HG02759 (cell line): ENCODE measurements around the gene DNAJC12.
"Not testable (repeated sequence)": the region's sequence is repeated elsewhere in the genome, so short reads cannot be mapped to it uniquely, and the experiment has no call there.

Source experiments
- ATAC-seq: cut with Tn5 transposase; IDR thresholded peaks from one replicate; pipeline ENCODE4 v1.9.1; 2021; ENCODE audit warnings: mild to moderate bottlenecking, moderate library complexity; ENCODE audit not compliant: unreplicated experiment

DNAJC12 gene

DNA sequence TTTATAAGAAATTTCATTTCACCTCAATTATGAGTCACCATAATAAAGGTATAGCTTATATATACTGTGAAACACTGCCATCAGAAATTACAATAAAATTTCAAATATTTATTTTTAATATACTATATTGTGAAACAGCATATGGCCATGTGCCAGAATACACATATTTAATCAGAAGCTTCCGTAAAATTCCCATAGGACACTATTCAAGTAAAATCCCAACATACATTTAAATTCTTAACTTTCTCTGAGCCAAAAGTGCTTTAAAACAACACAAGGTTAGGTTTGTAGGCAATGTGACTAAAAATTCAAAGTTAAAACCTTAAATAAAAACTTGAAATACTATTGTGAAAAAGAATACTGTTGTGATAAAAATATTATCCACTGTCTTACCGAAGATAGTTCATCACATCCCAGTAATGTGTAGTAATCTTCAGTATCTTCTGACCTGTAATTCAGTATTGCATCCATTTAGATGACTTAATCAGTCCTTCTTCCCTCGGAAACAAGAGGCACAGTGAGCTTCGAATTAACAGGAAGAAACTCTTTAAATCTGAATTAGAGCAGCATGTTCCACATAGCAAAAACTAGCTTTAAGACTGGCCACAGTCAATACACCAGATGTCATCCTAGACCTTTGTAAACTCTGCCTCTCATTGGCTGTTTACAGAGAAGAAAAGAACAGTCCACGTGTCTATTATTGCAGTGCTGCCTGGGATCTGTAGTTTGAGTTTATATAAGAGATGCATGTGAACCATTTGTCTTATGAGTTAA lies at the start of gene DNAJC12:
Gene DNAJC12 (minus strand): TSS at position 648 of the 774 bp plus-strand sequence. CDS start 177 bp downstream, at position 471.
- peak; percentile 59 for ATAC-seq

DNA sequence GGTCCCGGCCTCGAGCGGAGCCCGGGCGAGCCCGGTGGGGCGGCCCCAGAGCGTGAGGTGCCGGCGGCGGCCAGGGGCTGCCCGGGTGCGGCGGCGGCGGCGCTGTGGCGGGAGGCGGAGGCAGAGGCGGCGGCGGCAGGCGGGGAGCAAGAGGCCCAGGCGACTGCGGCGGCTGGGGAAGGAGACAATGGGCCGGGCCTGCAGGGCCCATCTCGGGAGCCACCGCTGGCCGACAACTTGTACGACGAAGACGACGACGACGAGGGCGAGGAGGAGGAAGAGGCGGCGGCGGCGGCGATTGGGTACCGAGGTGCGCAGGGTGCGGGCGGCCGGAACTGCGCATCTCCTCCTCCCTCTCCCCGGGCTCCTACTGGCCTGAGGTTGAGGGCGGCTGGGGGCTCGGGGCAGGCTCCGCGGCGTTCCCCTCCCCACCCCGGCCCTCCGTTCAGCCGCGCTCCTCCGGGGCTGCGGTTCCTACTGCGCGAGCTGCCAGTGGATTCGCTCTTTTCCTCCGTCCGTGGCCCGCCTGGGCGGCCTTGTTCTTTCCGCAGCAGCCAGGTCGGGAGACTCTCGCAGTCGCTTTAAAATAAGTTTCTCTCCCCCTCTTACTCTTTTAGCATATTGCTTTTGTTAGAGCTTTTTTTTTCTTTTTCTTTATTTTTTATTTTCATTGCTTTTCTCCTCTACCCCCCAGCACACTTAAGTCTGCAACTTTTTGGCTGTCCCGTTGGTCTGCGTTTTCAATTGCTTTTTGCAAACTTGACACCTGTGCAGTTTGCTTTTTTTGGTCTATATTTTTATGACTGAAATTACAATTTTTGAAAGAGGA lies 47.1 kb upstream of the DNAJC12 start:
- peak; percentile 63 for ATAC-seq

DNA sequence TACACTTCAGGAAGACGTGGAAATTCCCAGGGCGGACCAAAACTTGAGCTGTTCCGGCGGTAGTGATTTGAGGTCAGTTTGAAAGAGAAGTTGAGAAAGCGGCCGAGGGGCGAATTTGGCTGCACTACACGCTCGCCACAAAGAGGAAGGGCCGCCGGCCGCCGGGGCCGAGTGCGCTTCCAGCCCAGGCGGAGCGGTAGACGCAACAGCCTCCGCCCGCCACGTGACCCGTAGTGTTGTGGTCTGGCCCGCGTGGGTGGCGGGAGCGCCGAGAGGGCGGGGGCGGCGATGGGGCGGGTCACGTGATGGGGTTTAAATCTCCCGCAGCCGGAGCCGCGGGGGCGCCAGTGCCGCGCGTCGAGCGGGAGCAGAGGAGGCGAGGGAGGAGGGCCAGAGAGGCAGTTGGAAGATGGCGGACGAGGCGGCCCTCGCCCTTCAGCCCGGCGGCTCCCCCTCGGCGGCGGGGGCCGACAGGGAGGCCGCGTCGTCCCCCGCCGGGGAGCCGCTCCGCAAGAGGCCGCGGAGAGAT lies 46.4 kb upstream of the DNAJC12 start, which contains the start of gene SIRT1:
Gene SIRT1 (plus strand): TSS at position 344 of the 529 bp plus-strand sequence. CDS start 66 bp downstream, at position 410.
- ATAC-seq: peak; percentile 86

DNA sequence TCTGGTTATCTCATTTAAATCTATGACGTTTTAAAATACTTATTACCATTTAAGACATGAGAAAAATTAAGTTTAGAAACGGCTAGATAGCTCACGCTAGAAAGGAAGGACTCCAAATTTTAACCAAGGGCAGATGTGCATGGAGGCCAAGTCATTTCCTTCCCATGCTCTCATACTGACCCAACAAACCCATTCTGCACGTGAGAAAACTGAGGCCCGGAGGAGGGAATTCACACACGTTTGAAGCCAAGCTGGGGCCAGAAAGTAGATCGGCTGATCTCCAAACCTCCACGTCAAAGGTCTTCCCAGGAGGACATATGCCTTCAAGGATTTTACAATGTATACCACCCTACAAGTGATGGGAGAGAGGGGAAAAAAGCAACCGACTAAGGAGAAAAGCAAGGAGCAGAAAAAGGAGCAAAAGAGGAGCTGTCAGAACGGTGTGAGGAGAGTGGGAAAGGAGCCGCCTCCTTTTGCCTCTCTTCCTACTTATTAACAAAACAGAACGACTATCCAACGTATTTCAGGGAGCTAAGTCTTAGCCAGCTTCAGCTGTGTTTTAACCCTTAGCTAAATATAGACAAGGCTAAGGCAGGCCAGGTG lies 45.8 kb upstream of the DNAJC12 start:
- no peak for ATAC-seq

DNA sequence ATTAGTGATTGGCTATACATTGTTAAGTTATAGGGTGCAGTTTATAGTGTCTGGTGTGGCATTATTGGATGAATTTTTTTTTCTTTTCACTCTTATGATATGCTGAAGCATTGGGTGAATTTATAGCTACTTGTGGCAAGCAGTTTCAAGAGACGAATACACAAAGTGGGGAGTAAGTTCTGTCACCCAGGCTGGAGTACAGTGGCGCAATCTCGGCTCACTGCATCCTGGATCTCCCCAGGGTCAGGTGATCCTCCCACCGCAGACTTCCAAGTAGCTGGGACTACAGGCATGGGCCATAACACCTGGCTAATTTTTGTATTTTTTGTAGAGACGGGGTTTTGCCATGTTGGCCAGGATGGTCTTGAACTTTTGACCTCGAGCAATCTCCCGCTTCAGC lies 40.1 kb upstream of the DNAJC12 start:
- no peak for ATAC-seq

DNA sequence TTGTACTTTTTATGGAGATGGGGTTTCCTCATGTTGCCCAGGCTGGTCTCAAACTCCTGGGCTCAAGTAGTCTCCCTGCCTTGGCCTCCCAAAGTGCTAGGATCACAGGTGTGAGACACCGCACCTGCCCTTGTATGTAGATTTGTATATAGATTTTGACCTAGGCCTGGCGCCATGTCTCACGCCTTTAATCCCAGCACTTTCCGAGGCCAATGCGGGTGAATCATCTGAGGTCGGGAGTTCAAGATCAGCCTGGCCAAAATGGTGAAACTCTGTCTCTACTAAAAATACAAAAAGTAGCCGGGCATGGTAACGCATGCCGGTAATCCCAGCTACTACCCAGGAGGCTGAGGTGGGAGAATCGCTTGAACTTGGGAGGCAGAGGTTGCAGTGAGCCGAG lies 39.4 kb upstream of the DNAJC12 start:
- ATAC-seq: not testable (repeated sequence)

DNA sequence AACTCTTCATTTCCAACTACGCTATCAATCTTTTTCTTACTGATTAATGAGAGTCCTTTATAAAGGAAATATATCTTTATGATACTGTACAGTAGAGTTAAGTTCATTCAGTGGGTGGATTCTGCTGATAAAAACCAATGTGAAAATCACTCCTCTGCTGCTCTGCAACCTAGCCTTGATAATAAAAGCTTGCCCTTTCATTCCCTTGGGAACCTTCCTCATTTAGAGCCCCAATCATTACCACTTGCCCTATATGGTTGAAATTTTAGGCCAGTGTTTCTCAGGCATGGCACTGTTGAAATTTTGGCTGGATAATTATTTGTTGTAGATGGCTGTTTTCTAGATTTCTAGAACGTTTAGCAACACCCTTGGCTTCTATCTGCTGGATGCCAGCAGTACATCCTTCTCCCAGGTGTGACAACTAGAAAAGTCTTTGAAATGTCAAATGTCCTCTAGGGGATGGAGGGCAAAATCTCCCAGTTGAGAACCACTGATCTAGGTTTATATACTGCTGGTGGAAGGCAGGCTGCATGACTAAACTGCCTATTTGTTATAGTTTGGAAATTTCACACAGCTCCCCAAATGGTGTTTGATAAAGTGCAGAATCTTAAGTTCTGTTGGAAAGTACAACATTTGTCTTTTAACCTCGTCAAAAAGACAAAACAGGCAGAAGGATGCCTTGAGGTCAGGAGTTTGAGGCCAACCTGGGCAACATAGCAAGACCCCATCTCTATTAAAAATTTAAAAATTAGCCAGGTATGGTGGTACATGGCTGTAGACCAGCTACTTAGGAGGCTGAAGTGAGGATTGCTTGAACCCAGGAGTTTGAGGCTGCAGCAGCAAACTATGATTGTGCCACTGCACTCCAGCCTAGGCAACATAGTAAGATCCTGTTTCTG lies 37.6 kb upstream of the DNAJC12 start:
- no peak for ATAC-seq

DNA sequence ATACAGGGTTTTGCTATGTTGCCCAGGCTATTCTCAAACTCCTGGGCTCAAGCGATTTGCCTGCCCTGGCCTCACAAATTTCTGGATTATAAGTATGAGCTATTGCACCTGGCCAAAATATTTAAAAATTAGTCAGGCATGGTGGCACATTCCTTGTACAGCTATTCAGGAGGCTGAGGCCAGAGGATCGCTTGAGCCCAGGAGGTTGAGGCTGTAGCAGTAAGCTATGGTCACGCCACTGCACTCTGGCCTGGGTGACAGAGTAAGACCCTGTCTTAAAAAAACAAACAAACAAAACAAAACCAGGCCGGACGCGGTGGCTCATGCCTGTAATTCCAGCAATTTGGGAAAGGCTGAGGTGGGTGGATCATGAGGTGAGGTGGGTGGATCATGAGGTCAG lies 32.0 kb upstream of the DNAJC12 start:
- ATAC-seq: no peak

DNA sequence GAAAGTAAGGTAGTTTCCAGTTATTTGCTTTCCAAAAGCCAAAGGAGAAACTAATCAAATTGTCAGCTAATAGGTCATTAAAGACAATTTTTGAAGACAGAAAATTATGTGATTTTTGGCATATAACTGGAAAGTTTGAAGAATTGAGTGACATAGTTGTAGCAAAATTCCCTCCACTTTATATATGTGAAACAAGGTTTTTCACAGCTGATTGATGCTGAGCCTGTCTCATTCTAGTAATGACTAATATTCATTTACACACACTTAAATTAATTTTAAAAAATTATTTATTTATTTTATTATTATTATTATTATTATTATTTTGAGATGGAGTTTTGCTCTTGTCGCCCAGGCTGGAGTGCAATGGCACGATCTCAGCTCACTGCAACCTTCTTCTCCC lies 30.1 kb upstream of the DNAJC12 start:
- ATAC-seq: no peak

DNA sequence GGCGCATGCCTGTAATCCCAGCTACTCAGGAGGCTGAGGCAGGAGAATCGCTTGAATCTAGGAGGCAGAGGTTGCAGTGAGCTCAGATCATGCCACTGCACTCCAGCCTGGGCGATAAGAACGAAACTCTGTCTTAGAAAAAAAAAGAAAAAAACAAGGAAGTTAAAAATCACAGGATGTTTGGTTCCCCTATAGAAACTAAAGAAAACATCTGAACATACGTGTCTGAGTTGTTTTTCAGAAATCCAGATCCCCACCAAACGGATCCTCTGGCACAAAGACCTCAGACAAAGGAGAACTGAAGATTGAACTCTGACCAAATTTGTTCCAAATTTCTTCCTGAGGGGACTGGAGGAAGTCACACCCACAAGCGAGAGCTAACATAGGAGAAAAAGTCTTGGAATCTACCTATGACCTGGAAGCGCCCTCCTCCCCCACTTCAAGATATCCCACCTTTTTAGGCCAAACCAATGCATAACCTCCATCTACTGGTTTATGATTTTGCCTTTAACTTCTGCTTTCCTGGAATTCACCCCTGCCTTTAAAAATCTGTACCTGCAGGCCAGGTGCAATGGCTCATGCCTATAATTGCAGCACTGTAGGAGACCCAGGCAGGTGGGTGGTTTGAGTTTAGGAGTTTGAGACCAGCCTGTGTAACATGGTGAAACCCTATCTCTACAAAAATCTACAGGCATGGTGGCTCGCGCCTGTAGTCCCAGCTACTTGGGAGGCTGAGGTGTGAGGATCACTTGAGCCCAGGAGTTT lies 26.8 kb upstream of the DNAJC12 start:
- no peak for ATAC-seq

DNA sequence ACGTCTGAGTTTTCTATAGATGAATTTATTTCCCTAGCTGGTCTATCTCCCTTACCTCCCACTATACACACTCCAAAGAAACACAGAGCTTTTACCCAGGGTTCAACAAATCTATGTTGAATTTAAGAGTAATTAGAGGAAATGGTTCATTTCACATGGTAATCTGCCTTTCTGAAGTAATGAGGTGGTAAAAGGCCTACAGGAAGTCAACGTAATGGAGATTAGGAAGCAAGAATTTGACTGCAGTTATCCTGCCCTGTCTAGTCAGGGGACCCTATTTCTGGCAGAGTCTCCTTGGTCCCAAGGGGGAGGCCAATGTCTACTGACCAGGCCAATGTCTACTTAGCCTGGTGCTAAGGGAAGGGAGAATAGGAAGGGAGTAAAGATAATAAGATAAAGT lies 25.1 kb upstream of the DNAJC12 start:
- no peak for ATAC-seq

DNA sequence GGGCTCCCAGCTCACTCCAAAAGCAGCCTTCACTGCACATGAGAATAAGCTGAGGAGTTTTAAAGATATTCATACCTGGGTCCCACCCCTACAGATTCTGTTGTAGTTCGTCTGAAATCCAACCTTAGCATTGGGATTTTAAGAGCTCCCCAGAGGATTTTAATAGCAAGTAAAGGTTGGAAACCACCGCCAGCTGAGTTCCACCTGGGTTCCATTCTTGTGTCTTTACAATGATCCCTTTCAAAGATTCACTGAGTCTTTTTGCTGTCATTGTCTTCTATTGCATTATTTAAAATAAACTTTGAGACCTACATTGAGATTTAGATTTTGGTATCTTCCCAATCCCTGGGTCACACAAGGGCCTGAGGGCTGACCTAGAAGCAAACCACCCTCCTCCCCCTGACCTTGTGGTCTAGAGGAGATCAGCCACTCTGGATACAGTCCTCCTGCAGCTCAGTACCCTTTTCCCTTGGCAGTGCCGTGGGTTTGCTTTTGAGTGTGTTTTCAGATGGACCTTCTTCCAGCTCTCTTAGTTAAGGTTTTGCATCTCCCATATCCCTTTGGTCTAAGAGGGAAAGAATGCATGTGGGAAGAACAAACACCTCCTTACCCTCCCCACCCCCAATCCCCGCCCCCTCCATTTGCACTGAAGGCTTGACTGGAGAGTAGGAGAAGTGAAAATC lies 23.9 kb upstream of the DNAJC12 start:
- ATAC-seq: no peak

DNA sequence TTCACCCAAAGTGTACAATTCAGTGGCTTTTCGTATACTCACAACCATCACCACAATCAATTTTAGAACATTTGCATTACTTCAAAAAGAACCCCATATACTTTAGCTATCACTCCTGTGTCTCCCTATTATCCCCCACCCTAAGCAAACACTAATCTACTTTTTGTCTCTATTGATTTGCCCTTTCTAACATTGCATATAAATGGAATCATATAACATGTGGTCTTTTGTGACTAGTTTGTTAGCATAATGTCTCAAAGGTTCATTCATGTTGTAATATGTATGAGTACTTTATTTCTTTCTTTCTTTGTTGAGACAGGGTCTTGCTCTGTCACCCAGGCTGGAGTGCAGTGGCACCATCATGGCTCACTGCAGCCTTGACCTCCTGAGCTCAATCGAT lies 21.0 kb upstream of the DNAJC12 start:
- ATAC-seq: no peak

DNA sequence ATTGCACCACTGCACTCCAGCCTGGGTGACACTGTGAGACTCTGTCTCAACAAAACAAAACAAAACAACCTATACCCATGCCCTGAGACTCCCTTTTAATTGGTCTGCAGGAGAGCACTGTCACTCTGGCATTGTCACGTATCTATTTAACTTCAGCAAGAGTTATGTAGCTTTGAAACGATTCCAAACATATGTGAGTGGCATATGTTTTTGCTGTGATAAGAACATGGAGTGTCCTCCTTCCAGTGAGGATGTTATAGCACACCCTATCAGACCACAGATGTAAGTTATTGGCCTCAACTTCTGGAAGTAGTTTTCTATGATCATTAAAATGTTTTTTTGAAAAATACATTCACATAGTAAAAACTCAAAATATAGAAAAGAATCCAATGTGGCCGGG lies 15.5 kb upstream of the DNAJC12 start:
- ATAC-seq: no peak

DNA sequence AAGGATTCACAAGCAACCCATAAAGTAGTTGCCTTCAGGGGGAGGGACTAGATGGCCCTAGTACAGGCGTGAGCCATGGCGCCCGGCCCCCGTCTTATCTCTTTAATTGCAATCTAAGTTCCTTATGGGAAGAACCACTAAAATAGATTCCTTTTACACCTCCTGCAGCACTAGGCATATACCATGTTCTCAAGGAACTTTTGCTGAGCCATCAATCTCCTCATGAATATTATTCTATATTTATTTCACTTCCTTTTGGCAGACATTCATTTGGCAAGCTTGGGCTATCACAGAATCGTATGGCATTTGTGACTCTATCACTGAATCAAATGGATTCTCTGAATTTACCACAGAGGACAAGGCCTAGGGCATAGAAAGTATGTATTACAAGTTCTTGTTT lies 14.8 kb upstream of the DNAJC12 start:
- no peak for ATAC-seq

DNA sequence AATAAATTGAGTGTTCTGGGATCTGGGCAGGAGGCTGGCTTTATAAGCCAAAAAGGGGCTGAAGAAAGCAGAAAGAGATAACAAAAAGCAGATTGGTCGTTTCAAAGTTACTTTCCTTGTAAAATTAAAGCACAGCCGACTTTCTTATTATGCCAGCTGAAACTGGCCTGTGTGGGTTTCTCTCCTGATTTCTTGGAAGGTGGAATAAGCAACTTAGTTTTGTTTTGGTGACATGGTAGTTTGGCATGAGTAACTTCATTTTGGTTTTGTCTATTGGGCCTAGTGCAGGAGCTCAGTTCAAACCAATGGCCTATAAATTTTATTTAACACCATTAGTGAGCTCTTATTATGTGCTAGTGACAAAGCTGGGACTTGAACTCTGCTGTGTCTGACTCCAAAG lies 13.2 kb upstream of the DNAJC12 start:
- no peak for ATAC-seq

DNA sequence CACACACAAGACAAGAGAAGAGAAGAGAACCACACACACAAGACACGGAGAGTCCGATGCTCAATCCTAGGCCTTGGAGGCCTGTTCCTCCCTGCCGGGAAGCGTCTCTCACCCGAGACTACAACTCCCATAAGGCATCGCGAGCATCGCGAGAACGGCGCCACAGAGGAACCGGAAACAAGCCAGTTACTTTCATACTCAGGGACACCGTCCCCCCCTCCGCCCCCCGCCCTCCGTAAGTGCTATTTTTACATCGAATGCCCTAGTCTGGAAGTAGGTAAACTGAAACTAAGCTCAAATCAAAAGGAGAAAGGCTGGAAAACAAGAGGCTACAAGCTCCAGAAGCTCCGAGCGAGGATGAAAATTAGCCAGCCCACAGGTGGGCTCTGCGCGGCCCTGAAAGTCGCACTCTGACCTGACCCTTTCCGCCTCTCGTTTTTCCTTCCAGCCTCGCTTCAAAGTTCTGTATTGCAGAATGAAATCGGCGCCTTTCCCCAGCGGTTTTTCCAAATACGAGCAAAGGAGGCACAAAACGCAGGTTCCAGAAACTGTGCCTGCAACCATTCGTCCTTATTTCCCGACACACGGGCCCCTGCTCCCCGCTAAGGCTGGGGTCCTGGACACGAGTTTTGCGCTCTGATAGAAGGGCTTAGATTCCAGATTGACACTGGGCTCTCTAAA lies 11.5 kb upstream of the DNAJC12 start:
- ATAC-seq: peak; percentile 94

DNA sequence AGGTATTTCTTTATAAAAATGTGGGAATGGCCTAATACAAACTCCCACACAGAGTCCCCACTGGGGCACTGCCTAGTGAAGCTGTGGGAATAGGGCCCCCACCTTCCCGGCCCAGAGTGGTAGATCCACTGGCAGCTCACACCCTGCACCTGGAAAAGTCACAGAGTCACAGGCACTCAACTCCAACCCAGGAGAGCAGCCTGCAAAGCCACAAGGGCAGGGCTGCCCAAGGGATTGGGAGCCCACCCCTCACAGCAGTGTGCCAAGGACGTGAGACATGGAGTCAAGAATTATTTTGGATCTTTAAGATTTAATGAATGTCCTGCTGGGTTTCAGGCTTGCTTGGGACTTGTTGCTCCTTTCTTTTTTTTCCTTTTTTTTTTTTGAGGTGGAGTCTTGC lies 5.3 kb upstream of the DNAJC12 start:
- ATAC-seq: no peak
